ENCODE measurements around the gene DSG1. TPM values are rescaled to one million over a fixed set of nuclear protein-coding genes. Genes with fewer than 3 reads are reported as not detected.
A peak's percentile ranks its signal among the peaks of the same experiment; 100 is the strongest.

The DSG1 gene
- total and polyA plus RNA-seq, 2 of the 13 experiments (the other 11 are each of a cell fraction or from before 2014, with no cell fraction given) = 0.04 TPM; not detected in 1

DNA sequence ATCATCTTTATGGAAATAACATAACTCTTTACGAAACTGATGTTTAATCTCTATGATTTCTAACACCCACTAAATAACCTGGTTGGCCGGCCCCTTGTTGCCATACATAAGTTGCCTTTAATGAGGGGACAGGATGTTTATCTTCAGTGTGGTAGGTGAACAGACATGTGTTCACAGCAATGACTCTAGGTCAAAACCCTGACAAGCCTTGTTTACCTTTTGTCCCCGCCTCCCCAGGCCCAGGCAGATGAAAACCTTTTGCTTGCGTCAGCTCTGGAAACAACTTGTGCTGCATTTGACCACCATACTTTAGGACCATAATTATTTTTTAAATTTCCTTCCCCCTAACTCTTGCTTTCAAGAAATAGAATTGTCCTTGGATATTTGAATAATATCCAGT lies 55.7 kb downstream of the DSG1 start (continued):
- no peak for TF ChIP-seq PTBP1 (IDR thresholded peaks at IDR 0.05; ENCODE audit: low read depth, low read length, poor library complexity, severe bottlenecking)
- TF ChIP-seq, protein P1, sequence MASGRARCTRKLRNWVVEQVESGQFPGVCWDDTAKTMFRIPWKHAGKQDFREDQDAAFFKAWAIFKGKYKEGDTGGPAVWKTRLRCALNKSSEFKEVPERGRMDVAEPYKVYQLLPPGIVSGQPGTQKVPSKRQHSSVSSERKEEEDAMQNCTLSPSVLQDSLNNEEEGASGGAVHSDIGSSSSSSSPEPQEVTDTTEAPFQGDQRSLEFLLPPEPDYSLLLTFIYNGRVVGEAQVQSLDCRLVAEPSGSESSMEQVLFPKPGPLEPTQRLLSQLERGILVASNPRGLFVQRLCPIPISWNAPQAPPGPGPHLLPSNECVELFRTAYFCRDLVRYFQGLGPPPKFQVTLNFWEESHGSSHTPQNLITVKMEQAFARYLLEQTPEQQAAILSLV (CRISPR knock-in tag; IDR thresholded peaks at IDR 0.05; ENCODE audit: borderline replicate concordance) = no peak
- TF ChIP-seq ZNF570 (CRISPR knock-in tag; IDR thresholded peaks at IDR 0.05; ENCODE audit: borderline replicate concordance) = no peak
- no peak for TF ChIP-seq HES4 (CRISPR knock-in tag; IDR thresholded peaks at IDR 0.05; ENCODE audit: borderline replicate concordance)
- TF ChIP-seq ZBTB8A (CRISPR knock-in tag; IDR thresholded peaks at IDR 0.05; ENCODE audit: borderline replicate concordance, low read depth) = no peak
- TF ChIP-seq SMARCE1 (IDR thresholded peaks at IDR 0.05; ENCODE audit: borderline replicate concordance) = no peak
- no peak for TF ChIP-seq LBX2 (CRISPR knock-in tag; IDR thresholded peaks at IDR 0.05; ENCODE audit: borderline replicate concordance)
- TF ChIP-seq PATZ1 (CRISPR knock-in tag; IDR thresholded peaks at IDR 0.05) = peak; percentile 61; the same call in 1 of the 2 replicates
- TF ChIP-seq NFRKB (IDR thresholded peaks at IDR 0.05) = no peak
- TF ChIP-seq TFE3 (CRISPR knock-in tag; IDR thresholded peaks at IDR 0.05) = 0 out of 2 replicates have a peak, but pooled peaks have one; percentile 31
- no peak for TF ChIP-seq ZNF737 (CRISPR knock-in tag; IDR thresholded peaks at IDR 0.05; ENCODE audit: borderline replicate concordance)
- TF ChIP-seq PAXIP1 (CRISPR knock-in tag; conservative IDR thresholded peaks at IDR 0.05) = peak; percentile 70
- TF ChIP-seq ZNF343 (CRISPR knock-in tag; IDR thresholded peaks at IDR 0.05) = no peak
- TF ChIP-seq HOXA3 (CRISPR knock-in tag; IDR thresholded peaks at IDR 0.05) = peak; percentile 18; the same call in 1 of the 2 replicates
- peak; percentile 38 for TF ChIP-seq MAFF (IDR thresholded peaks at IDR 0.05; ENCODE audit: low read depth, low read length)
- no peak for TF ChIP-seq ZFP91 (CRISPR knock-in tag; IDR thresholded peaks at IDR 0.05; ENCODE audit: borderline replicate concordance)
- TF ChIP-seq ZNF691 (CRISPR knock-in tag; IDR thresholded peaks at IDR 0.05; ENCODE audit: borderline replicate concordance, low read depth) = no peak
- peak; percentile 81 for TF ChIP-seq ELF3 (CRISPR knock-in tag; IDR thresholded peaks at IDR 0.05)
